NCI-H774 (cell line): Measurements from ENCODE around the gene RECQL.
"Not testable (repeated sequence)": the region's sequence is repeated elsewhere in the genome, so short reads cannot be mapped to it uniquely, and the experiment has no call there.

ENCODE experiments used
- DNase-seq: peaks from one replicate; lab custom pipeline; 2025; lab: John Stamatoyannopoulos, UW

RECQL gene

GRCh38 chr12:21502164-21502496 is 695 bp upstream of the RECQL start:
- no peak for DNase-seq

- DNase-seq: no peak
Observed at GRCh38 chr12:21500786-21501257, 613 bp downstream of the RECQL start.

- DNase-seq: no peak
Observed at GRCh38 chr12:21499765-21500164, 1.7 kb downstream of the RECQL start.

GRCh38 chr12:21485998-21486397 is 15.4 kb downstream of the RECQL start:
- DNase-seq: no peak

GRCh38 chr12:21483531-21483930 is 17.9 kb downstream of the RECQL start:
- DNase-seq: peak; percentile 90

GRCh38 chr12:21478756-21479455 is 22.5 kb downstream of the RECQL start:
- no peak for DNase-seq

- no peak for DNase-seq
Observed at GRCh38 chr12:21476949-21477348, 24.5 kb downstream of the RECQL start.

GRCh38 chr12:21475552-21475951 is 25.9 kb downstream of the RECQL start:
- no peak for DNase-seq

GRCh38 chr12:21472197-21472823 is 29.1 kb downstream of the RECQL start:
- DNase-seq: no peak

- no peak for DNase-seq
Observed at GRCh38 chr12:21471294-21471693, 30.1 kb downstream of the RECQL start.

GRCh38 chr12:21467334-21467733 is 34.1 kb downstream of the RECQL start:
- DNase-seq: not testable (repeated sequence)

GRCh38 chr12:21459474-21459873 is 42.0 kb downstream of the RECQL start:
- DNase-seq: no peak

GRCh38 chr12:21456291-21456780 is 45.1 kb downstream of the RECQL start:
- DNase-seq: no peak

GRCh38 chr12:21453312-21453852 is 48.1 kb downstream of the RECQL start:
- no peak for DNase-seq

- DNase-seq: no peak
Observed at GRCh38 chr12:21451529-21451928, 49.9 kb downstream of the RECQL start.

- no peak for DNase-seq
Observed at GRCh38 chr12:21444193-21445146, 57.0 kb downstream of the RECQL start.

- DNase-seq: no peak
Observed at GRCh38 chr12:21439347-21439746, 62.1 kb downstream of the RECQL start.

GRCh38 chr12:21438643-21439042 is 62.8 kb downstream of the RECQL start:
- no peak for DNase-seq

- DNase-seq: no peak
Observed at GRCh38 chr12:21434699-21435098, 66.7 kb downstream of the RECQL start.

GRCh38 chr12:21433525-21433924 is 67.9 kb downstream of the RECQL start:
- no peak for DNase-seq

- DNase-seq: no peak
Observed at GRCh38 chr12:21429994-21430393, 71.4 kb downstream of the RECQL start.

- no peak for DNase-seq
Observed at GRCh38 chr12:21428241-21428640, 73.2 kb downstream of the RECQL start.
